HG02973 (cell line): ENCODE data around the gene SRP68.

ENCODE experiments used
- ATAC-seq: cut with Tn5 transposase; IDR thresholded peaks from one replicate; pipeline ENCODE4 v1.9.1; 2021; ENCODE audit warnings: moderate library complexity; ENCODE audit not compliant: unreplicated experiment

The SRP68 gene

DNA sequence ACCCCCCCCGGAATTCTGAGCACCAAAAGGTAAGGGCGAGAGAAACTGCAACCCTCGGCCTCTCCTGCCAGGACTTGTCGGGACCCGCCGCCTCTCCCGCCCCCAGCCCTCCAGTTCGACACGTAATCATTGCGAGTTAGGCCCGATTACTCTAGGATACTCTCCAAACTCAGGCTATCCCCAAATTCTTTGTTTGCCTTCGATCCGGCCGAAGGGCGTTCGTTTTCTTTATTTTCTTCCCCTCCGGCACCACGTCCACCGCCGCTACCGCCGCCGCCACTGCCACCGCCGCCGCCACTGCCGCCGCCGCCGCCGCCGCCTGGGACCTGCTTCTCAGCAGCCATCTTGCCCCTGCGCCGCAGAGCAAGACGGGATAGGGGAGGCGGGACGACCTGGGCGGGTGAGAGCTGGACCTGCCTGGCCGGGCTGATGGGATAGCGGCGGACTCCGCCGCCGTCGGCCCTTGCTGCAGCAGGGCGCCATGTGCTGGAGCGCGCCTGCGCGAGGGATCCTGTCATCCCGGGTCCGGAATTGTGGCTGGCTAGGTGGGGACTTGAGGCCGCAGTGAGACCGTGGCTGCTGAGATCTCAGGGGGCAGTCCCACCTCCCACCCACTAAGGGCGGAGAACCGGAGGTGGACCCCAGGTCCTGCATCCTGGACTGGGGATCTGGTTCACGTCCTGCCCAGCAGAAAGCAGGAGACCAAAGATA is at the start of gene SRP68:
TSS of gene SRP68 (minus strand) at position 370 of the 711 bp plus-strand sequence. CDS start at position 344, 26 bp downstream.
- ATAC-seq = no peak

DNA sequence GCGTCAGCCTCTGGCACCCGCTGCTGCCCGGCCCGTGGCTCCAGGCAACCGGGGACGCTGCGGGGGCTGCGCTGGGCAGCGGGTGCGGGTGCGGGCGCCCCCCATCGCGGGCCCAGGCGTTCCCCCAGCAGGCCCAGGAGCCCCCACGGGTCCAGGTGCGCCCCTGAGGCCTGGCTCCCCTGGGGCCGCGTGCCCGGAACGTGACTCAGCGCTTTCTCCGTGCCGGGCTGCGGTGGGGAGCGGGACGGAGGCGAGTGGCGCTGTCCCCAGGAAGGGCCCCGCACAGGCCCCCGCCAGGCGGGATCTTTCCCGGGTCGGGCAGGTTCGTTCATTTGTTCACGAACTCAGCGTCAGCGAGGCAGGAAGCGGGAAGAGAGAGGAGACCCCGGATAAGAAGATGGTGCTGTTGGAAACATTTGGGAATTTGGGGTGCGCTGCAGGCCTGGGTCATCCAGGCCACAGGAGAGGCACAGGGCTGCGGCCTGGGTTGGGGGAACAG is 49.7 kb upstream of the SRP68 start:
- ATAC-seq = no peak

DNA sequence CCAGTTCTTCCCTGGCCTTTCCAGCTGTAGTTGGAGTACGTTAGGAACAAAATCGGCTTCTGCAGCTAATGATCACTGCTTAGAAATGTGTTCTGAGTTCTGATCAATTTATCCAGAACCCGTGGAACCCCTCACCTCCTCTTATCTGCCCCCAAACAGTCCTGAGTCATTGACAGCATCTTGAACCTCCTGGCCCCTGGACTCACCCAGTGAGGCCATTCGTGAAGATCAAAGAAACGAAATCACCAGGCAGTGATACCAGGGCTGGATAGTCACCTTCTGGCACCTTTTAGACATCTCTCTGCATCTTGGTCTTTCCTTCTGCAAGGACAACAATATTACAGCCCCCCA is 48.3 kb upstream of the SRP68 start:
- no peak for ATAC-seq

DNA sequence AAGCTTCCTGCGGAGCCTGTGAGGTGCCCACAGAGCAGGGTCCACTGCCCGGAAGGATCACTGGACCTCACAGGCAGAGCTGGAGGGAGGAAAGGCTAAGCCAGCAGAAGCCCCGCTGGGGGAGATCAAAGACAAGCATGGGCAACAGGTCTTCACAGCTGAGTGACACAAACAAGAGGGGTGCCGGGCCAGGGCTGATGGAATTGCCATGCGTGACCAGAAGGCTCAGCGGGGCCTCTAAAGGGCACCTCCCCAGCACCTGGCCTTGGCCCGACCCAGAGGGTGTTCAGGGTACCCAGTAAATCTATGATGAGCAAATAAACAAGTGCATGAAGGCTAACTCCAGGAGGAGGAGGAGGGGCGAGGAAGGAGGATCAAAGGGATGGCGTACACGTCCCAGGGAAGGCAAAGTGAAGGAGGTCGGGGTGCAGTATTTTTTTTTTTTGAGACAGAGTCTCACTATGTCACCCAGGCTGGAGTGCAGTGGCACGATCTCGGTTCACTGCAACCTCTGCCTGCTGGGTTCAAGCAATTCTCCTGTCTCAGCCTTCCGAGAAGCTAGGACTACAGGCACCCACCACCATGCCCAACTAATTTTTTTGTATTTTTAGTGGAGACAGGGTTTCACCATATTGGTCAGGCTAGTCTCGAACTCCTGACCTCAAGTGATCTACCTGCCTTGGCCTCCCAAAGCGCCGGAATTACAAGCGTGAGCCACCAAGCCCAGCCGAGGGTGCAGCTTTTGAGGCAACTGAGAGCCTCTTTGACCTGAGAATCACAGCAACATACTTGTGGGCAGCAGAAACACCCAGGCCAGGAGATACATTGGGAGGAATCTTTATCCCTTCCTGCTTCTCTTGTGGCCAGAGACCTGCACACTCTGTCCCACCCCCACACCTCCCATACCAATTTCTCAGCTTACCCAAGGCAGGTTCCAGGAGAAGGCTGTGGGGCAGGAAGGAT is 47.4 kb upstream of the SRP68 start:
- ATAC-seq = no peak

DNA sequence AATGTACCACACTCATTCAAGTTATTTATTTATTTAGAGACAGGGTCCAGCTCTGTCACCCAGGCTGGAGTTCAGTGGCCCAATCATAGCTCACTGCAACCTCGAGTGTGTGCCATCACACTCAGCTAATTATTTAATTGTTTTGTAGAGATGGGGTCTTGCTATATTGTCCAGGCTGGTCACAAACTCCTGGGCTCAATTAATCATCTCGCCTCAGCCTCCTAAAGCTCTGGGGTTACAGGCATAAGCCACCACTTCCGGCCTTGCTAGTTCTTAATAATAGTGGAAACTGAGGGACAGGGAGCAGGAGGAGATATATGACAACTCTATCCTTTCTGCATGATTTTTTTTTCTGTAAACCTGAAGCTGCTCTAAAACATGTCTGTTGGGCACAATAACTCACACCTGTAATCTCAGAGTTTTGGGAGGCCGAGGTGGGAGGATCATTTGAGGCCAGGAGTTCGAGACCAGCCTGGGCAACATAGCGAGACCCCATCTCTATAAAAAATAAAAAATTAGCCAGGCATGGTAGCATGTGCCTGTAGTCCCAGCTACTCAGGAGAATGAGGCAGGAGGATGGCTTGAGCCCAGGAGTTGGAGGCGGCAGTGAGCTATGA is 42.9 kb upstream of the SRP68 start:
- no peak for ATAC-seq

DNA sequence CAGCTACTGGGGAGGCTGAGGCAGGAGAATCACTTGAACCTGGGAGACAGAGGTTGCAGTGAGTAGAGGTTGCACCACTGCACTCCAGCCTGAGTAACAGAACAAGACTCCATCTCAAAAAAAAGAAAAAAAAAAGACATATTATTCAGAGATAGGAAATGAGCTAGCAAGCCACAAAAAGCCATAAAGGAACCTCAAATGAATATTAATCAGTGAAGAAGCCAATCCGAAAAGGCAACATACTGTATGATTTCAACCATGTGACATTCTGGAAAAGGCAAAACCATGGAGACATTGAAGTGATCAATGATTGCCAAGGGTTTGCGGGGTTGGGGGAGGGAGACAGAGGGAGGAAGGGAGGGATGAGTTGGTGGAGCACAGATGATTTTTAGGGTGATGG is 39.6 kb upstream of the SRP68 start:
- ATAC-seq = no peak

DNA sequence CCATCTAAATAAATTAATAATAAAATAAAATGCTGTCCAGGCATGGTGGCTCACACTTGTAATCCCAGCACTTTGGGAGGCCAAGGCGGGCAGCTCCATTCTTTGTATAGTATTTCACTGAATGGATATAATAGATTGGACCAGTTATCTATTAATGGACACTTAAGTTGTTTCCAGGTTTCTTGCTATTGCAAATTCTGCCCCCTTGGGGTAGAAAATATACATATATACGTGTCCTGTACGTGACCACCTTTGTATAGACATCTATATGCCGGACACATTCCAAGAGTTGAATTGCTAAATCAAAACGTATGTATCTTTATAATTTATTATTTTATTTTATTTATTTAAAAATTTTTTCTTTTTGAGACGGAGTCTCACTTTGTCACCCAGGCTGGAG is 35.2 kb upstream of the SRP68 start:
- ATAC-seq = no peak

DNA sequence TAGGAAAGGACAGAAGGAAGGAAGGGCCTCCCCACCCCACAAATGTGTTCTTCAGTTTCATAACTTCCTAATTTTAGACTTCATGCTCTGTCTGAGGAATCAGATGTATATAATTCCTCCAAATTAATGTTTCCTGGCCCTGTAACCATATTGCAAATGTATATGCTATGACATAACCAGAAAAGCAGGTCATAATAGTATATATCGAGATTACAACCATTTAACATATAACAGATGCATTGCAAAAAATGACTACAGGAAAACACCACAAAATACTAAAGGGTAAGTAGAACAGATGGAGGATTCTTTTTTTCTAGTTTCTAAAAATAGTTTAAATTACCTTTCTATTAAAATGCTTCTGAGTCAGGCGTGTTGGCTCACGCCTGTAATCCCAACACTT is 34.4 kb upstream of the SRP68 start:
- no peak for ATAC-seq

DNA sequence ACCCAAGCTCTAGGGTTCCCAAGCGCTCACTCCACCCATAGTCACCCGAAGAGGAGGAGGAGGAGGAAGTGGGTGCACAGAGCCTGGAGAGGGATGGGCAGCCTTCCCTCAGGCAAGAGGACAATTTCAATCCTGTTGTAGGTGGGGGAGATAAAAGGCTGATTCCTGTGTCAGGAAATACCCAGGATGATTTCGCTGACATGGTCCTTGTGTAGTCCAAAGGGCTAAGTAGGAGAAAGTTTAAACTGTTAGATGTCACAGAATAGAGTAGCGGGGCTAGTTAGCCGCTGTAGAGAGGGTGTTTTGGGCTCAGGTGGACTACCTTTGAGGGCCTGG is 32.5 kb upstream of the SRP68 start:
- no peak for ATAC-seq

DNA sequence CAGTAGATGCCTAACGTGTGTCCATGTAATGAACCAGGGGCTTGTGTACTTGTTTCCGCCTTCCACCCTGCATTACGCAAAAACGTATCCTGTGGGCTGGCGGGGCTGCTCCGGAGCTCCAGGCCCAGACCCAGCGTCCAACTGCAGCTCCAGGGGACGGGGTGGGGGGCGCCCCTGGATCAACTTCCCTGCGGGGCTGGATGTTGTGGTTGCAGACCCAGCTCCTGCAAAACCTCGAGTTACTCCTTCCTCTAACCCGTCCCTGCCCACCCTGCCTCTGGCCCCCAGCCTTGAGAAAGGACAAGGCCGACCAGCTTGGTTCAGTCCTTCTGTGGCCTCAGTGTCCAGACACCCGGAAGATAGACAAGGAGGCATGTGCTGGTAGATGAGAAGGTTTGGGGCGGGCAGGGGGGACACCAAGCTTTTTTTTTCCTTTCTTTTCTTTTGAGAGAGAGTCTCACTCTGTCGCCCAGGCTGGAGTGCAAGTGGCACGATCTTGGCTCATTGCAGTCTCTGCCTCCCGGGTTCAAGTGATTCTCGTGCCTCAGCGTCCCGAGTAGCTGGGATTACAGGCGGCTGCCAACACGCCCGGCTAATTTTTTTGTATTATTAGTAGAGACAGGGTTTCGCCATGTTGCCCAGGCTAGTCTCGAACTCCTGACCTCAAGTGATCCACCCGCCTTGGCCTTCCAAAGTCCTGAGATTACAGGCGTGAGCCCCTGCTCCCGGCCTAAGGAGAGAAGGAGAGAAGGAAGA is 32.0 kb upstream of the SRP68 start:
- no peak for ATAC-seq

DNA sequence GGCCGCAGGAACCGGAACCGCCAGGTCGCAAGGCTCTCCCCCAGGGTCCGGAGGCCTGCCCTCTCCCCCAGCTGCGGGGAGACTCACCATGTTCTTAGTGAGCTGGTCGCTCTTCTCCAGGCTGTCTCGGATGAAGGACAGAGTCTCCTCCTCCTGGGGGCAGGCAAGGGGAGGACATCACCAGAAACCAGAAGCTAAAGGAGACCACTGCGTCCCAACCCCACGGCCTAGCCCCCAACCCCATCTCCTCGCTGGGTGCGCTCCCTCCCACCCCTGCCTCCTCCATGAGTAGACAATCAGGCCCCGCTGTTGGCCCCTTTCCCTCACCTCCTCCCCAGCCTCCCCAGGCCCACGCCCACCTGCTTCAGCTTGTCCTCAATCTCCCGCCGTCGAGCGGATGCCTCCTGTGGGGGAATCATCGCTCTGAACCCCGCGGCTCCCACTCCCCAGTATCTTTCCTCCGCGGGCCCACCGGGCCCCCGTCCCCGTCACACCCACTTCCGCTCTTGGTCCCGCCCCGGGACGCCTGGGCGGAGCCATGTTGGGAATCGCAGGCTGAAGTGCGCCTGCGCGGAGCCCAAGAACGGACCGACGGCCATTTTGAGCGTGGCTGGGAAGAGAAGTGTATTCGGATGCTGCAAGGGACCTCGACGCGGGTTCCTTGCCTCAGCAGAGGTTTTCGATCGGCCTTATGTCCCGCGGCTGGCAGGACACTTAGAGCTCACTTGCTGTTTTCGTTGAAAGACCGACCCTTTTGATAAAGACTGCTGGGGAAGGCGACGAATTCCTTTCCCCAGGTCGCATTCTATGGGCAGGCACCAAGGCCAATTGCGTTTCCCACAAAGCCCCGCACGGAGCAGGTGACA is 31.2 kb upstream of the SRP68 start, which contains the start of gene EXOC7:
TSS of gene EXOC7 (minus strand) at position 514 of the 866 bp plus-strand sequence. CDS start at position 419, 95 bp downstream.
- ATAC-seq = peak; percentile 71

DNA sequence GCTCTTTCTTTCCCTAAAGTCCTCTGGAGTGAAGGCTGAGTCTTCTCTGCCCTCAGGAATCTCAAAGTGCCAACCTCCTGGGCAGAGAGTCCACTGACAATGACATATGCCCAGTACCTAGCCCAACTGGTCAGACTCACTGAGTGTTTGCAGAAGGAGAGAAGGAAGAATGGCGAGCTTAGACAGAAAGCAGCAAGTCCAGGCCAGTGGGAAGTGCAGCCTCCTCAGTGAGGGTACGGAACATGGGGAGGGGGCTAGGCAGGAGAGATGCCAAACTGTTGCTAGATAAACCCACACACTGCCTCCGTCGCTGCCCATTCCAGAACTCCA is 30.6 kb upstream of the SRP68 start:
- ATAC-seq = peak; percentile 7

DNA sequence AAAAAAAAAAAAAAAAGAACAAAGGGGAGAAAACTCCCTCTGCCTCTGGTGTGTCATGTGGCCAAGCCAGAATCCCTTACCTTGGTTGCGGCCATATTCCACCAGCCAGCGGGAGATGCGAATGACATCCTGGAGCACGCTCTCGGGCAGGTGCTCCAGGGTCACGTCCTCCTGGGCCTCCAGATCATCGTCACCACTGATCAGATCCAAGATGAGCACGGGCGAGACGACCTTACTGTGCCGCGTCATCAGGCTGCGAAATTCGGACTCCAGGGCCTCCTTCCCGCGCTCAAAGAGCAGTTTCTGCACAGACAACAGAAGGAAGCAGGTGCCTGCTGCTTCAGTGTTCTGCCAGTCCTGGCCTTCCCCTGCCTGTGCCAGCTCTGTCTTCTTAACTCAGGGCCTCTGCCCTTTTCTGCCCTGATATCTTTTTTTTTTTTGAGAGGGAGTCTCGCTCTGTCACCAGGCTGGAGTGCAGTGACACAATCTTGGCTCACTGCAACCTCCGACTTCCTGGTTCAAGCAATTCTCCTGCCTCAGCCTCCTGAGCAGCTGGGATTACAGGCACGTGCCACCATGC is 25.5 kb upstream of the SRP68 start:
- no peak for ATAC-seq

DNA sequence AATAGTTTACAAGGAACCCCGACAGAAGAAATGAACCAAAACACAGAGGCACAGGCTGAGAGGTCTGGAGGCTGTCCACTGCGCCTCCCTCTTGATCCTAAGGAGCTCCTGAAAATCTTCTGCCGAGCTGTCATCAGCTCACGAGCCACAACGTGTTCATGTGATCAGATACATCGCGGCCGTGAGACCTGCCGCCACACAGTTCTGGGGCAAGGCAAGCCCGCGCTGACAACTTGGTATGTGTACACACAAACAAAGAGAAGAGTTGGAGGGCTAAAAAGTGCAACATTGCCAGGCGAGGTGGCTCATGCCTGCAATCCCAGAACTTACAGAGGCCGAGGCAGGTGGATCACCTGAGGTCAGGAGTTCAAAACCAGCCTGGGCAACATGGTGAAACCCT is 23.6 kb upstream of the SRP68 start:
- no peak for ATAC-seq

DNA sequence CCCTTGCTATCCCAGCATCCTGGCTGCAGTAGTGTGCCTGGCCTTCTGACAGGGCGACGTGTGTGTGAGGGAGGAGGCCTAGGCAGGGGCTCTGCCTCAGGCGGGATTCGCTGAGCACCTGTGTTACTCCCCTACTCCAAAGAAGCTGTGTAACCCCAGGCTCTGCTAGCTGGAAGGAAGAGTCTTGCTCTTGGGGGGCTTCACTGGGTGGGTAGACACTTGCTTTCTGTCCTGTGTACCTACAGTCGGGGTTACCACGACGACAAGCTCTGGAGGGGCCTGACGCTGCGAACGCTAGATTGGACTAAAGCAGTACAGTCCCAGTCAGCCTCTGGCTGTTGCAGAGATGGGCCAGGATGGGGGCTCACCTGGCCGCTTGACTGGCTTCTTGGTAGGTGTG is 21.7 kb upstream of the SRP68 start:
- ATAC-seq = no peak

DNA sequence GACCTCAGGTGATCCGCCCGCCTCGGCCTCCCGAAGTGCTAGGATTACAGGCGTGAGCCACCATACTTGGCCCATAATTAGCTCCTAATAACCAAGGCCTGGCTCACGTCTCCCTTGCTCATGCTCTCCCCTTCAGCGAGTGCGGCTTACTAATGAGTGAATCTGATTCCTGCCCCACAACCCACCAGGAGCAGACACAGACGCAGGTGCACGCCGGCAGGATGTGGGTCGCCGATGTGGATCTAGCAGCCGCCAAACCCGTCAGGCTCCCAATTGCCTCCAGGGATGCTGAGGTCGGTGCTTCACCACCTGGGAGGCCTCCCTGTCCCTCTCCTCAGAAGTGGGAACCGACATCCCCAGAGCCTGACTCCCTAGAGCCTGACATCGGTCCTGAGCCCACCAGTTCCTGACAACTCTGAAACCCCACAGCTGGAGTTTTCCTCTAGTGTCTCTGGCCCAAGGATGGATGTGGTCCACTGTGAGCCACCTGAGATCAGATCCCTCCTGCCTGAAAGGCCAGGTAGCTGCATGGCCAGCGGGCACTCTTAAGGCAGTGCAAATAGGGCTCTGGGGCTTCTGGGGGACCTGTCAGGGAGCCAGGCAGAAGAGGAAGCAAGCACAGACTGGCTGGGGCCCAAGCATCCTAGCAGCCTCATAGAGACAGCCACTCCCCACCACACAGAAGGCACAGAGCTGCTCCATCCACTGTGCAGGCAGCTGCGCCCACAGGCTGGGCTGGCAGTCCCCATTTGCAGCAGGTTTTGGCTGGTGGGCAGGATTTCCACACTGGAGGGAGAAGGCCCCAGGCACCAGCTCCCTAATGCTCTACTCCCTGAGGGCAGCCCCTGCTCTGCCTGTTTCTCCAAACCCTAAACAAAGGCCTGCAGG is 20.5 kb upstream of the SRP68 start:
- no peak for ATAC-seq

DNA sequence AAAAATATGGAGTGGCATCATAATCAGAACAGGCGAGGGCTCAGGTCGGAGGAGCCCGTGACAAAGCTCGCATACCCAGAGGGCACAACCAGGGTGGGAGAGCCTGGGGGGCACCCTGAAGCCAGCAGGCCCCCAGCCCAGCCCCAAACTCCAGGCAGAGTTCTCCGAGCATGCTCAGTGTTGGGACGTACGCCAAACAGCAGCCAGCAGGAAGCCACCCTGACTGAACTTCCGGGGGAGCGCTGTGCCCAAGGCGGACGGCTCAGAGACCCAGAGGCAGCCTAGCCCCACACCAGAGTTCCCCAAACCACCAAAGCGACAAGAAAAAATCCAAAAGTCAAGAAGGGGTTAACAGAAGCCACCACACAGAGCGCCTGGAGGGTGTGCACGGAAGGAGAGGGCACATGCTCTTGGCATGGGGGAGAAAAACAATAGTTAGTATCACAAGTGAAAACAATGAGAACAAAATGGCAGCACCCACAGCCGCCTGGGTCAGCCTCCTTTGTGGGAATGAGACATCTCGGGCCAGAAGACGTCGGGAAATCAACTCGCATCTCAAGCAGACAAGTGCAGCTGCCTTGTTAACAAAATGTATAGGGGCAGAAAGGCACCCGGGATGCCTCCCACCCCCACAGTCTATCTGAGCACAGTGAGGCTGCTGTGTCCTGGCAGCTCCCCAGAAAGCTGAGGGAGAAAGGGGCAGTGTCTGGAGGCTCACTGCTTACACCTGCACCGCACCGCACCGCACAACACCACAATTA is 19.4 kb upstream of the SRP68 start:
- ATAC-seq = no peak

DNA sequence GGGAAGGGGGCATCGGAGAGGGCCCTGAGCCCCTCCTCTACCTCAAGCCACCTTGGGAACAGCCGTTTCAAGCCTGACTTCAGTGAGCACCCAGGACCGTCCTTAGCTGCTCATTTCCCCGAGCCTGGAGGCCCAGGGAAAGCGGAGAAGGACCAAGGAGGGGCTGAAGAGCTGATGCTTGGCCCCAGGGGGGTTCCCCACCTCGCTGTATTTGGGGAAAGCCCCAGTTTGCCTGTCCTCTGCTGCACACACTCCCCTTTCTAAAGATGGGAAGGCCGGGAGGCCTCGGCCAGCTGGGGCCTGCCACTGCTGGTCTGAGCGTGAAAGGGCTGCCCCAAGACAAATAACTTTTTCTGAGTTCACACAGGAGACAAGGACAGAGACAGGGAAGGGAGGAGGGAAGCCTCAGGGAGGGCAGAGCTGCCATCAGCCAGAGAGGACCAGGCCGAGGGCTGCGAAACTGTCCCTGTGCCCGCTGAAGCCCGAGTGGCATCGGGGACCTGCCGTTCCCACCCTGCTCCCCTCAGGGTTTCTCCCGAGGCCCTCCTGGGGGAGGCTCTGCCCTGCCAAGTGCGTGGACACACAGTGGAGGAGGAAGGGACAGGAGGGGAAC is 18.3 kb upstream of the SRP68 start:
- ATAC-seq = no peak
